GM21381 (cell line): ENCODE results near the gene SYTL2.

Experiments
- ATAC-seq: cut with Tn5 transposase; IDR thresholded peaks from one replicate; pipeline ENCODE4 v1.9.1; 2021; ENCODE audit warnings: mild to moderate bottlenecking, moderate library complexity; ENCODE audit not compliant: unreplicated experiment

The SYTL2 gene

DNA sequence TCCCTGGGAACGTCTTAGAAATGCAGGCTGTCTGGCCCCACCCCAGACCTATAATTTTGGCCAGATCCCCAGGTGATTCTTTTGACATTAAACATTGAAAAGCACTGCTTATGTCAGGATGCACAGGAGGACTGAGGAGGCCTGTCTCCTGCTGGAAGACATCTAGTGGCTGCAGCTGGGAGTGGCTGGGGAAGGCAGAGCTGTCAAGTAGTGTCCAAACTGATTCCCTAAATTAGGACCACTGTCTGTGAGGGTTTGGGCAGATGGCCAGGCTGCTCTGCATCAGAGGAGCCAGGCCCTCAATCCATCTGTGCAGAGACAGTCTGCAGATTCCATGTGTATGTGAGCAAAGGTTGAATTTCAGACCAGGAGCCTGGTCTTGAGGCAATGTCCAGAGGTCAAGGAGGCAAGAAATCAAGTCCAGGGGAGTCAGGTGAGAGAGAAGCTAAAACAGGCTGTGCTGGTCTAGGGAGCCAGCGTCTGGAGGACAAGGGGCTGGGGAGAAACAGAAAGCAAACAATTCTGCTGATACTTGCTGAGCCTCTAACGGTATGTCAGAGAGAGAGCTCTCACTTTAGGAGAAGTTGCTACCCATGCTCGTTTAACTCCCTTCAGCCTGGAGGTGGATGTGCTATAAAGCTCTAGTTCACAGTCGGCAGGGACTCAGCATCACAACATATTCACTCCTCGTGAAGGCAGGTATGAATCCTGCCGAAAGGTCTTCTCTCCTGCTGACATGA is 15.3 kb upstream of the SYTL2 start:
- ATAC-seq: no peak

GRCh38 chr11:85825616-85826015 is 14.7 kb upstream of the SYTL2 start:
- ATAC-seq: no peak

- no peak for ATAC-seq
These were observed 12.9 kb upstream of the SYTL2 start for GRCh38 chr11:85823816-85824215.

GRCh38 chr11:85822814-85823213 is 11.9 kb upstream of the SYTL2 start:
- no peak for ATAC-seq

DNA sequence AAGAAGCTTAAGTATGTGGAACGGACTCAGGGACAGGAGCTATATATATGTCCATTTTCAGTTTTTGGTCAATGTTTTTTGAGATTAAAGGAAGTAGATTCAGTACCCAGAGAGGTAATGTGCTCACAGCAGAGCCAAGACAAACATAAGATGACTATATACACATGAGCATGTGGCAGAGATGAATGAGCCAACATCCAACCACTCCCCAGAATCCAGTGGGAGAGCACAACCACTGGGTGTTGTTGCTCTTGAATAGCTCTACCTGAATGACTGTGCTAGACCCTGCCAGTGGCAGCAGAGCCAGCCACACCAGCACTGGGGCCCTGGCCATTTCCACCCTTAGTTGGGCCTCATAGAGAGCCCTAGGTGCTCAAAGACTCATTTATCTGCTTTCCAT is 10.7 kb upstream of the SYTL2 start:
- ATAC-seq: no peak

- no peak for ATAC-seq
These were observed 8.5 kb upstream of the SYTL2 start for GRCh38 chr11:85819441-85819840.

GRCh38 chr11:85815186-85815931 is 4.4 kb upstream of the SYTL2 start:
- no peak for ATAC-seq

- no peak for ATAC-seq
These were observed 2.8 kb upstream of the SYTL2 start for GRCh38 chr11:85813721-85814120.

- ATAC-seq: no peak
These were observed 683 bp upstream of the SYTL2 start for GRCh38 chr11:85811624-85812023.

DNA sequence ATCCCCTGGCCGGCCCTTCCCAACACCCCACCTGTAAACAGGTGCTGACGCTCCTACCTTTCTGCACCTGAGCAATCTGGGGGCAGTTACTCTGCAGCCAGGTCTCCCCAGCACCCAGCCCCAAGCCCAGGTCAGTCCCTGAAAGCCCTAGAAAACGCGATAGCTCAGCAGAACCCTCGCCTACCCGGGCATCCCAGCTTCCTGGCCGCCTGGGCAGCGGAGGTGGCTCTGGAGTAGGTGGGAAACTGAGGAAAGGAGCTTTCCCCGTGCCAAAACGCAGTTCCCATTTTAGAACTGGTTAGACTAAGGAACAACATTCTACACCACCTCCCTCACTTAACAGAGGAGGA is 445 bp downstream of the SYTL2 start:
- ATAC-seq: no peak

- ATAC-seq: no peak
These were observed 1.1 kb downstream of the SYTL2 start for GRCh38 chr11:85809863-85810262.

- no peak for ATAC-seq
These were observed 1.8 kb downstream of the SYTL2 start for GRCh38 chr11:85809191-85809590.

- no peak for ATAC-seq
These were observed 4.1 kb downstream of the SYTL2 start for GRCh38 chr11:85806876-85807275.

GRCh38 chr11:85806016-85806415 is 4.9 kb downstream of the SYTL2 start:
- no peak for ATAC-seq

DNA sequence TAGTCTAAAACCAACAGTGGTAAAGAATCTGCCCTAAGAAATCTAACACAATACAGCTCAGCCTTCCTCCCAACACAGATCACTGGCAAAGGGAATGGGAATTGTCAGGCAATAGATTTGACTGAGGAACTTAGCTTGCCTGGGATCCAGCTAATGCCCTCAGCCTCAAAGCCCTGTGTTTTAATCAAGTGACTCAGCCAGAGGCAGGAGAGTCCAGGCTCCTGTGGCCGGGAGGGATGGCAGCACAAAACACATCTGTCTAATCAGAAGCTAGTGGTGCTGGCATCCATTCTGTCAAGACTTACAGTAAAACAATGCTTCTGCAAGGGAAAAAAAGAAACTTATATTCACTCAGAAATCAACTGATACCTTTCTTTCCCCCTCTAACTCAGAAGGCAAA is 5.6 kb downstream of the SYTL2 start:
- no peak for ATAC-seq

- no peak for ATAC-seq
These were observed 7.0 kb downstream of the SYTL2 start for GRCh38 chr11:85803920-85804319.

DNA sequence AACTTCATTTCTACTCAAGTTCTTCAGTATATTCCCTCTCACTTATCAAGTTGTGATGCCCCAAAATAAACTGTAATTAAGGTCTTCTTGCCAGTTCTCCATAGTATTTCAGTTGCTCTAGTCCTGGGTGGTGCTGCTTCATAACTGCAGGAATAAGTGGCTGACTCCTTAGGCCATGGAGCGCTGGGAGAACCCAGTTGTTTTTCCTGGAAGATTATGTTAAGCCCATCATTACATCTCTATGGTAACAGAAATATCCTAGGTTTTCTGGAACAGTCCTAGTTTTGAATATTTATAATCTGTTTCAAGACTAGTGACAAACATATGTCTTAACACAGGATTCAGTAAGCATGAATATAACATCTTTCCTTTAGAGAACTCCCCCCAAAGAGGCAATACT is 7.6 kb downstream of the SYTL2 start:
- ATAC-seq: no peak

DNA sequence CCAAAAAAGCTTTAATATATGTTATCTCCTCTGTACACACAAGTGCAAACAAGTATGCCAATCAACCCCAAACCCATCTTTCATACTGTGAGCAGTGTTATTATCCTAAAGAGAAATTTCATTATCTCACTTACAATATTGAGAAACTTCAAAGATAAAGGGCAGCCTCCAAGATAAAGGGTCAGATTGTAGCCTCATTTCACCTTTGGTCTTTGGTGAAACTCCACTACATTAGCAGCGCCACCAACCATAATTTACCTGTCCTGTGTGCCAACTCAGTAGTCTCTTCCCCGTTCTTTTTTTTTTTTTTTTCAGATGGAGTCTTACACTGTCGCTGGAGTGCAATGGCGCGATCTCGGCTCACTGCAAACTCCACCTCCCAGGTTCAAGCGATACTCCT is 9.4 kb downstream of the SYTL2 start:
- no peak for ATAC-seq

DNA sequence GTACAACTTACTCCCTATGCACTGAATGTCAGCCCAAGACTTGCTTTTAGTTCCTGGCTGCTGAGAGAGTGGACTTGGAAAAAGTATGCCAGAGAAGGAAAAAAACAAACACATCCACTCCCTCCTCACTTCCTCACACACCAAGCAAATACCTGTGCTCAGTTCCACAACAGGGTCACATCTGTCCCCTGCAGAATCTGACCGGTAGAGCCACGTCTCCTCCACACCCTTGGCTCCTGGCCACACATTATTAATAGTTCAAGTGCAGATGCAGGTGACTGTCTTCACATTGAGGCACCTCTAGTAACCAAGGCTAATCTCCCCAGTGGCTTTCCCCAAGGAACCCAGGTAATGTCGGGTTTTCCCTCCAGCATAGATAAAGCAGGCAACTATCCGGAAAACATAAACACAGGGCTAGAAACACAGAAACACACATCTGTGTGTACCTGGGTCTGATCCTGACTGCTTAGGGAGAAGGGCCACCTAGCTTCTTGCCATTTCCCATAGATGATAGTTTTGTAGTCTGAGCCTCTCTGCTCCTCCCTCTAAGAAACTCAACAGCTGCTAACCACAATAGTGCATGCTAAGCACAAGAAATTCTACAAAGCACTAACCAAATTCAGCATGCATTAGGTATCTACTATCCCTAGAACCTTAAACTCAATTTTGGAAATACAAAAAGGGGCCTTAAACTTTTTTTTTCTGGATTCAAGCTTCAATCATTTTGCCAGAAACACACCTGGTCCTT is 10.2 kb downstream of the SYTL2 start:
- ATAC-seq: no peak

DNA sequence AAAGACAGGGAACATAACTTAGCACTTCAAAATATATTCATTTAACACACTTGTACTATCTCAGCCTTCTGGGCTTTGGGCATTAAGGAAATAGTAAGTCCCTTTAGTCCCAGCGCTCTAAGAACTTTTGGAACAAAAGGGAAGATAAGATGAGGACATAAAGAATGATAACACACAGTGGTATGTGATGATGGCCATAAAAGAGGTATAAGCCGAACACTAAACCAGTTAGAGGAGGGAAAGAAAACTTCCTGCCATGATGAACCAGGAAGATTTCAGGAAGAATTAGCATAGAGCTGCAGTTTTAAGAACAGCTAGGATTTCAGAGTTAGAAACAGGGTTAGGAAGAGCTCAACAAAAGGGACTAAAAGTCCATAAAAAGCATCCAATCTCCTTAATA is 11.8 kb downstream of the SYTL2 start:
- ATAC-seq: no peak

DNA sequence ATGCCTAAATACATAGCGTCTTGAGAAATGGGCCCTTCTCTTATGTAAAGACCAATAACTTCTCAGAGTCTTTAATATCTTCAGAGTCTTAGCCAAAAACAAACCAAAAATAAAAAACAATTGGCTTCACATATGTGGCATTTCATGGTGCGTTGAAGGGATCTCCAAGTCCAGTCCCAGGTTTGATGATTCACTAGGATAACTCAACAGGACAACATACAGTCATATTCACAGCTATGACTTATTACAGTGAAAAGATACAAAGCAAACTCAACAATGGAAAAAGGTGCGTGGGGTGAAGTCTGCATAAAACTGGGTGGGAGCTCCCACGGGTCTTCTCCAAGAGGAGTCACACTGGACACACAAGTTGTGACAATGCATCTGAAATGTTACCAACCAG is 12.6 kb downstream of the SYTL2 start:
- no peak for ATAC-seq
